Measurements from ENCODE around the gene PELI2.

GRCh38 chr14:56313789-56314188, 195.6 kb downstream of the PELI2 start:
- TF ChIP-seq GATA2 (IDR thresholded peaks at IDR 0.05; ENCODE audit: low read depth, low read length) (no peak), GATA3 (IDR thresholded peaks at IDR 0.05; ENCODE audit: low read depth, low read length) (no peak)

Measured in SH-SY5Y (cell line).